HEK293 (cell line): Measurements from ENCODE around the gene ATP12A.

Source experiments
- CTCF ChIA-PET: fragments of 350-600 bp; formaldehyde crosslinking; extraction: SDS; loops from one replicate; lab custom pipeline; 2021; ENCODE audit warnings: antibody characterized with exemption; lab: Yijun Ruan, JAX
- POLR2A ChIA-PET: fragments of 300-600 bp; formaldehyde crosslinking; extraction: SDS; loops from one replicate; lab custom pipeline; 2020; ENCODE audit warnings: antibody characterized with exemption, inconsistent platforms; lab: Yijun Ruan, JAX
- H3K27ac ChIP-seq: fragments of 200-500 bp; sonication (Bioruptor generic); 2 replicates; pipeline ENCODE4 v1.5.1; 2014; ENCODE audit warnings: low read depth, low read length, control low read depth, inconsistent platforms; ENCODE audit errors: extremely low read depth
- H3K36me3 ChIP-seq, 2 experiments: fragments of 200-500 bp in 1 of 2; sonication (Bioruptor generic) in 1 of 2; 1 replicate in 1 of 2; 2 replicates in 1 of 2; pipeline ENCODE4 v1.5.1; 2014 to 2017; ENCODE audit warnings: inconsistent platforms in 2 of 2, low read length in 2 of 2; ENCODE audit not compliant: control insufficient read depth in 2 of 2, insufficient read depth in 1 of 2
- H3K4me1 ChIP-seq: fragments of 200-500 bp; sonication (Bioruptor generic); 2 replicates; pipeline ENCODE4 v1.5.1; 2014; ENCODE audit warnings: mild to moderate bottlenecking, low read length, inconsistent platforms; ENCODE audit not compliant: control insufficient read depth, insufficient read depth
- H3K4me3 ChIP-seq: 2 replicates; pipeline ENCODE4 v1.5.1; 2011; ENCODE audit warnings: low read depth, mild to moderate bottlenecking, control low read depth, low read length, moderate library complexity
- H3K9me3 ChIP-seq: fragments of 200-500 bp; sonication (Bioruptor generic); 2 replicates; pipeline ENCODE4 v1.5.1; 2014; ENCODE audit warnings: low read depth, low read length, inconsistent platforms; ENCODE audit not compliant: control insufficient read depth, insufficient read depth
- CTCF ChIP-seq: fragments of 450-650 bp; formaldehyde crosslinking; IDR thresholded peaks from 2 replicates; pipeline ENCODE4 v1.5.1; 2016; ENCODE audit warnings: missing biosample characterization, missing genetic modification characterization
- KLF9 ChIP-seq: fragments of 450-650 bp; formaldehyde crosslinking; IDR thresholded peaks from 2 replicates; pipeline ENCODE4 v1.5.1; 2016; ENCODE audit warnings: missing biosample characterization, missing genetic modification characterization, low read depth
- MEIS1 ChIP-seq: sonication (generic); formaldehyde crosslinking; IDR thresholded peaks from 2 replicates; pipeline ENCODE4 v1.8.1; 2022; ENCODE audit warnings: missing genetic modification reagents, mild to moderate bottlenecking, borderline replicate concordance
- PBX3 ChIP-seq: sonication (generic); formaldehyde crosslinking; IDR thresholded peaks from 2 replicates; pipeline ENCODE4 v1.8.1; 2022; ENCODE audit warnings: mild to moderate bottlenecking, moderate library complexity, missing genetic modification reagents
- PRDM2 ChIP-seq: fragments of 450-650 bp; formaldehyde crosslinking; IDR thresholded peaks from 2 replicates; pipeline ENCODE4 v1.5.1; 2016; ENCODE audit warnings: missing biosample characterization, missing genetic modification characterization, borderline replicate concordance
- ZBTB11 ChIP-seq: fragments of 450-650 bp; formaldehyde crosslinking; conservative IDR thresholded peaks from 2 replicates; pipeline ENCODE4 v1.5.1; 2016; ENCODE audit warnings: low read depth, missing biosample characterization, missing genetic modification characterization
- ZNF121 ChIP-seq: fragments of 450-650 bp; formaldehyde crosslinking; IDR thresholded peaks from 2 replicates; pipeline ENCODE4 v1.5.1; 2016; ENCODE audit warnings: missing biosample characterization, missing genetic modification characterization
- ZNF146 ChIP-seq: fragments of 450-650 bp; formaldehyde crosslinking; IDR thresholded peaks from 2 replicates; pipeline ENCODE4 v1.5.1; 2016; ENCODE audit warnings: missing biosample characterization, missing genetic modification characterization
- ZNF248 ChIP-seq: fragments of 450-650 bp; formaldehyde crosslinking; IDR thresholded peaks from 2 replicates; pipeline ENCODE4 v1.5.1; 2017; ENCODE audit warnings: missing biosample characterization, missing genetic modification characterization
- ZNF26 ChIP-seq: fragments of 450-650 bp; formaldehyde crosslinking; IDR thresholded peaks from 2 replicates; pipeline ENCODE4 v1.5.1; 2016; ENCODE audit warnings: missing biosample characterization, missing genetic modification characterization
- ZNF292 ChIP-seq: fragments of 450-650 bp; formaldehyde crosslinking; IDR thresholded peaks from 2 replicates; pipeline ENCODE4 v1.5.1; 2016; ENCODE audit warnings: low read depth, missing biosample characterization, missing genetic modification characterization, borderline replicate concordance
- ZNF510 ChIP-seq: fragments of 450-650 bp; formaldehyde crosslinking; IDR thresholded peaks from 2 replicates; pipeline ENCODE4 v1.5.1; 2018; ENCODE audit warnings: mild to moderate bottlenecking, missing genetic modification characterization, missing biosample characterization; ENCODE audit not compliant: insufficient replicate concordance
- ZNF518A ChIP-seq: fragments of 450-650 bp; formaldehyde crosslinking; conservative IDR thresholded peaks from 2 replicates; pipeline ENCODE4 v1.5.1; 2016; ENCODE audit warnings: low read depth, missing biosample characterization, missing genetic modification characterization
- ZNF555 ChIP-seq: fragments of 450-650 bp; formaldehyde crosslinking; conservative IDR thresholded peaks from 2 replicates; pipeline ENCODE4 v1.5.1; 2017; ENCODE audit warnings: missing biosample characterization, mild to moderate bottlenecking, missing genetic modification characterization, inconsistent platforms

ATP12A gene

GRCh38 chr13:24685314-24685713 is 5.1 kb downstream of the ATP12A start:
- CTCF ChIA-PET, result interaction anchor here (2.0 kb wide), 1 partner anchor 9 kb away, joined by 8 read pairs; no protein-coding TSS in a partner anchor
- H3K27ac ChIP-seq, result no peak overlapping the region
- TF ChIP-seq ZNF518A (tag by site-specific recombination) (no peak), ZNF248 (no peak), CTCF (tag by site-specific recombination) (no peak), MEIS1 (CRISPR knock-in tag) (no peak), PBX3 (CRISPR knock-in tag) (no peak), ZNF26 (tag by site-specific recombination) (no peak)
- TF ChIP-seq, all 188 proteins: peak for 0
- Histone ChIP-seq H3K36me3 (no peaks in the 10 kb centered on the region), H3K4me1 (peaks cover 3% of the 10 kb centered on the region; the same call in 1 of the 2 replicates), H3K4me3 (no peak overlapping the region), H3K9me3 (no peaks in the 10 kb centered on the region)
- POLR2A ChIA-PET, result no interaction called here

- ChIA-PET CTCF (interaction anchor here (0.6 kb wide), 1 partner anchor 315 kb away, joined by 3 read pairs; no protein-coding TSS in a partner anchor), POLR2A (no interaction called here)
- H3K4me3 ChIP-seq, result no peak overlapping the region
- no peaks in the 10 kb centered on the region for H3K36me3 ChIP-seq
- H3K27ac ChIP-seq, result no peak overlapping the region
- no peaks in the 10 kb centered on the region for H3K9me3 ChIP-seq
- TF ChIP-seq KLF9 (tag by site-specific recombination), result no peak
- no peak for TF ChIP-seq ZNF555 (tag by site-specific recombination)
- TF ChIP-seq PRDM2 (tag by site-specific recombination), result no peak
- no peak for TF ChIP-seq ZNF146
- TF ChIP-seq ZNF510 (tag by site-specific recombination), result no peak
- TF ChIP-seq ZBTB11 (tag by site-specific recombination), result no peak
- TF ChIP-seq ZNF121, result no peak
- no peak for TF ChIP-seq ZNF292 (tag by site-specific recombination)
- H3K4me1 ChIP-seq, result peaks cover 3% of the 10 kb centered on the region; the same call in 1 of the 2 replicates
These were observed 7.4 kb downstream of the ATP12A start for GRCh38 chr13:24687611-24688010.
